Skeletal muscle tissue (tissue), 4 donors: ENCODE measurements around the gene MAN2B1. TPM values are rescaled to one million over a fixed set of nuclear protein-coding genes. Genes with fewer than 3 reads are reported as not detected.

Experiments
- H3K27ac ChIP-seq: one replicate; pipeline ENCODE4 v1.7.0; 2013; ENCODE audit warnings: mild to moderate bottlenecking, low read depth, low read length, inconsistent platforms
- H3K27me3 ChIP-seq, 3 donors: one replicate each; pipeline ENCODE4 v1.7.0; 2013; ENCODE audit warnings: low read length in 3 of 3; ENCODE audit not compliant: control insufficient read depth in 3 of 3, insufficient read depth in 3 of 3
- H3K36me3 ChIP-seq, 3 donors: one replicate each; pipeline ENCODE4 v1.7.0; 2013; ENCODE audit warnings: low read length in 3 of 3; ENCODE audit not compliant: control insufficient read depth in 3 of 3, insufficient read depth in 3 of 3
- H3K4me1 ChIP-seq, 3 donors: one replicate each; pipeline ENCODE4 v1.7.0; 2013; ENCODE audit warnings: low read length in 3 of 3, mild to moderate bottlenecking in 3 of 3; ENCODE audit not compliant: control insufficient read depth in 3 of 3, insufficient read depth in 3 of 3
- H3K4me3 ChIP-seq, 3 donors: one replicate each; pipeline ENCODE4 v1.7.0; 2013; ENCODE audit warnings: low read length in 3 of 3
- H3K9ac ChIP-seq, 3 donors: one replicate each; pipeline ENCODE4 v1.7.0; 2013; ENCODE audit warnings: low read length in 3 of 3, mild to moderate bottlenecking in 3 of 3, moderate library complexity in 2 of 3, low read depth in 1 of 3
- H3K9me3 ChIP-seq, 3 donors: one replicate each; pipeline ENCODE4 v1.7.0; 2013; ENCODE audit warnings: low read length in 3 of 3; ENCODE audit not compliant: control insufficient read depth in 3 of 3
- total RNA-seq: library from RNA; depleted of rRNA; stranded (reverse); fragments of >200 nt; gene quantifications from one replicate; pipeline ENCODE4 v1.2.3, GENCODE V29; 2014
- donor health status: Osteomylitis.

Gene MAN2B1
- total RNA-seq, 1 donor from 2014 or later = 31.3 TPM

- Histone ChIP-seq H3K9ac (peak overlapping the region; percentile 74 to 95 (median 92)), H3K36me3 (peaks cover 26 to 43% (median 33%) of the 10 kb centered on the region in 3 donors), H3K27me3 (no peaks in the 10 kb centered on the region), H3K27ac (no peak overlapping the region), H3K4me1 (peaks cover 43 to 57% (median 45%) of the 10 kb centered on the region in 3 donors), H3K4me3 (peak overlapping the region; percentile 92 to 98 (median 96)), H3K9me3 (no peaks in the 10 kb centered on the region)
These were observed 774 bp downstream of the MAN2B1 start for GRCh38 chr19:12665671-12666264.

DNA sequence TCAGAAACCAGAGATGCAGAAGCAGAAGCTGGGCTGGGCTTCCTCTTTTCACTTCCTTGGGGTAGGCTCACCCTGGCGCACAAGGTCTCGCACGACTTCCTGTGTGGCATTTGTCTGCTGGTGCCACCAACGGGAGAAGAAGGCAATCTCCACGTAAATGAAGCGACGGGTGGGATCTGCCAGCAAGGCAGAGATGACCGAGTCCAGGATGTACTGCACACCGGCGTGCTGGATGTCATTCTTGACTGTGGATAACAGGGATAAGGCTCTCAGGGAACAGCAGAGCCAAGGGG, 1.3 kb downstream of the MAN2B1 start:
- H3K27ac ChIP-seq = no peak overlapping the region
- H3K27me3 ChIP-seq = no peaks in the 10 kb centered on the region
- peaks cover 38 to 51% (median 39%) of the 10 kb centered on the region in 3 donors for H3K4me1 ChIP-seq
- peak overlapping the region in 2 of 3 donors; percentile 38 to 92 for H3K4me3 ChIP-seq
- H3K9ac ChIP-seq = peak overlapping the region in 1 of 3 donors; percentile 95
- H3K9me3 ChIP-seq = no peaks in the 10 kb centered on the region
- peaks cover 32 to 47% (median 33%) of the 10 kb centered on the region in 3 donors for H3K36me3 ChIP-seq

DNA sequence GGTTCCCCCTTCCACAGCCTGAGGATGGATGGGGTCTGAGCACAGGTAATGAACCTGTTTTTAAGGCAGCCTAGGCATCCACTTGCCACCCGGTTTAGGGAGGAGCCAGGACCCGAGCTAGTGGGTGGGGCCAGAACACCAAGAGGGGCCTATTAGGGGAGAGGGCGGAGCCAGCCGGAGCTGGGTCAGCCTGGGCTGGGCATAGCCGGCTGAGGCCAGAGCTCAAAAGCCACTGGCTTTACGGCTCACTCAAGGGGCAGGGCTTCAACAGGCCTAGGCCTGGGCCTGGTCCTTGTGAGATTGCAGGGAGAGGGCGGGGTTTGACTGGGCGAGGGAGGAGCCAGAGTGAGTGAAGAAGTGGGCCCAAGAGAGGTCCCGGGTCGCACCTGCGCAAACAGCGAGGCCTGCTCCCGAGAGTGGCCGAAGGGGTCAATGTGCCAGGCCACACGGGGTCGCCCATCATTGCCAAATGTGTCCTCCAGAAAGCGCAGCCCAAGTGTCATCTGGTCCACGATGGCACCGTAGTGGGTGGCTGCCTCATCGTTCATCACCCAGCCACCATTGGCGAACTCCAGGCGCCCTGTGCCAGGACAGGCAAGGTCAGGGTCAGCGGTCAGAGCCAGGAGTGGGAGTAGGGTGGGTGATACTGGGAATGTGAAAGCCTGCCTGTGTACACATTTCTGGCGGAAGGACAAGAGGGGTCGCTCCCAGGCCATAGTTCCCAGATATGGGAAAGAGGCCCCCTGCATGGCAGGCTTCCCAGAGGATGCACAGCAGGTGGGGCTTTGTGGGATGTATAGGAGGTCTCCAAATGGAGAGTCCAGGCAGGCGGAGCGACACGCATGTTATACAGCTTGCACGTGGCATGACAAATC, 1.9 kb downstream of the MAN2B1 start:
- Histone ChIP-seq H3K9me3 (no peaks in the 10 kb centered on the region), H3K36me3 (peaks cover 35 to 47% (median 36%) of the 10 kb centered on the region in 3 donors), H3K27me3 (no peaks in the 10 kb centered on the region), H3K9ac (no peak overlapping the region), H3K4me3 (peak overlapping the region in 1 of 3 donors; percentile 0), H3K4me1 (peaks cover 32 to 45% (median 34%) of the 10 kb centered on the region in 3 donors), H3K27ac (no peak overlapping the region)

DNA sequence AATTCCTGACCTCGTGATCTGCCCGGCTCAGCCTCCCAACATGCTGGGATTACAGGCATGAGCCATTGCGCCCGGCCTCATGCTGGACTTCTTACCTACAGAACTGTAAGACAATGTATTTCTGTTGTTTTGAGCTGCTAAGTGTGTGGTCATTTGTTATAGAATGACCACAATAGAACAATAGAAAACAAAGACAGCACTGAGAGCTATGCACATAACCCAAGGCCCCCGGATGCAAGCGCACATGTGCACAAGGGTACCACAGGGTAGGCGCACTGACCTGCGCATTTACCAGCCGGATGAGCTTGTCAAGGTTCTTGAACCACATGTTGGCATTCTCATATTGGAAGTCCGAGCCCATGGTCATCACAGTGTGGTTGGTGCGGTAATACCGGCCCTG, 5.6 kb downstream of the MAN2B1 start:
- no peak overlapping the region for H3K9ac ChIP-seq
- no peak overlapping the region for H3K27ac ChIP-seq
- peaks cover 7 to 14% (median 9%) of the 10 kb centered on the region in 3 donors for H3K4me1 ChIP-seq
- H3K27me3 ChIP-seq = no peaks in the 10 kb centered on the region
- H3K36me3 ChIP-seq = peaks cover 45 to 55% (median 51%) of the 10 kb centered on the region in 3 donors
- no peak overlapping the region for H3K4me3 ChIP-seq
- H3K9me3 ChIP-seq = no peaks in the 10 kb centered on the region

GRCh38 chr19:12657966-12658365, 8.6 kb downstream of the MAN2B1 start:
- Histone ChIP-seq H3K9me3 (no peaks in the 10 kb centered on the region), H3K4me3 (no peak overlapping the region), H3K4me1 (no peaks in the 10 kb centered on the region), H3K27me3 (no peaks in the 10 kb centered on the region), H3K36me3 (peaks cover 36 to 46% (median 42%) of the 10 kb centered on the region in 3 donors), H3K27ac (no peak overlapping the region), H3K9ac (no peak overlapping the region)

GRCh38 chr19:12656899-12657571, 9.5 kb downstream of the MAN2B1 start:
- Histone ChIP-seq H3K27me3 (no peaks in the 10 kb centered on the region), H3K4me1 (no peaks in the 10 kb centered on the region), H3K36me3 (peaks cover 36 to 45% (median 42%) of the 10 kb centered on the region in 3 donors), H3K4me3 (no peak overlapping the region), H3K9me3 (no peaks in the 10 kb centered on the region), H3K27ac (no peak overlapping the region), H3K9ac (no peak overlapping the region)

GRCh38 chr19:12655546-12655945, 11.0 kb downstream of the MAN2B1 start:
- H3K36me3 ChIP-seq = peaks cover 32 to 40% (median 34%) of the 10 kb centered on the region in 3 donors
- no peaks in the 10 kb centered on the region for H3K4me1 ChIP-seq
- H3K9ac ChIP-seq = no peak overlapping the region
- H3K27ac ChIP-seq = no peak overlapping the region
- H3K4me3 ChIP-seq = no peak overlapping the region
- no peaks in the 10 kb centered on the region for H3K9me3 ChIP-seq
- no peaks in the 10 kb centered on the region for H3K27me3 ChIP-seq

DNA sequence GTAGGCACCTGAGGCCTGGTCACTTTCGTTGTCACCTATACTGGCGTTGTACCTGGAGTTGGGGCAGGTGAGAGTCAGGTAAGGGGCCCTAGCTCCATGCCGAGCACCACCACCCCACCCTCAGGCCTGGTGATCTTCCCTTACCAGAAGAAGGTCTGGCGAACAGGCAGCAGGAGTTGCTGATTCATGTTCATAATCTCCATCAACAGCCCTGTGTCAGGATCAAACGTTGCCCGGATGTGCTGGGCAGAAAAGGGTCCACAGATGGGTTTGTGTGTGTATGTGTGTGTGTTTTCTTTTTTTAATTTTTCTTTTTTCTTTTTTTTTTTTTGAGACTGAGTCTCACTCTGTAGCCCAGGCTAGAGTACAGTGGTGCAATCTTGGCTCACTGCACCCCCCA, 14.3 kb downstream of the MAN2B1 start:
- no peaks in the 10 kb centered on the region for H3K9me3 ChIP-seq
- H3K4me3 ChIP-seq = no peak overlapping the region
- H3K27ac ChIP-seq = no peak overlapping the region
- H3K9ac ChIP-seq = no peak overlapping the region
- peaks cover 7% of the 10 kb centered on the region in 3 donors for H3K4me1 ChIP-seq
- no peaks in the 10 kb centered on the region for H3K27me3 ChIP-seq
- peaks cover 22 to 25% (median 24%) of the 10 kb centered on the region in 3 donors for H3K36me3 ChIP-seq

DNA sequence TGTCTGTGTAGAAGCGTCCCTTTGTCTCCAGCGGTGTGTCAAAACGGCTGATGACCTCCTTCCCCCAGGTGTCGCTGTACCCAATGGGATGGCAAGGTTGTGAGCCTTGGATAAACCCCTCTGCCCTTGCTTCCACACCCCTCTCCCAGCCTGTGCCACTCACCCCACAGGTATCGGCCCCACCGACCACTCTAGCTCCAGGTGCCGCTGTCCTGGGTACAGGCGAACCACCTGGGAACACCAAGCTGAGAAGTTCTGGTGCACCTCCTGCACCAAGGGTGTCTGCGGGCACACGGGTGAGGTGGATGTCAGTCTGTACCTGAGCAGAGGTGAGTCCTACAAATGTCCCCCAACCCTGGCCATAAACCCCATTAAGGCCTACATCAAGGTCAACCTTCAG, 16.6 kb downstream of the MAN2B1 start:
- no peak overlapping the region for H3K4me3 ChIP-seq
- peaks cover 7% of the 10 kb centered on the region in 3 donors for H3K4me1 ChIP-seq
- peaks cover 5 to 8% (median 6%) of the 10 kb centered on the region in 3 donors for H3K36me3 ChIP-seq
- no peak overlapping the region for H3K9ac ChIP-seq
- no peak overlapping the region for H3K27ac ChIP-seq
- H3K27me3 ChIP-seq = no peaks in the 10 kb centered on the region
- H3K9me3 ChIP-seq = no peaks in the 10 kb centered on the region
